ENCODE measurements around the gene MC3R. TPM values are rescaled to one million over a fixed set of nuclear protein-coding genes. Genes with fewer than 3 reads are reported as not detected.

MC3R gene
- total RNA-seq, 1 donor from 2014 or later = not detected

DNA sequence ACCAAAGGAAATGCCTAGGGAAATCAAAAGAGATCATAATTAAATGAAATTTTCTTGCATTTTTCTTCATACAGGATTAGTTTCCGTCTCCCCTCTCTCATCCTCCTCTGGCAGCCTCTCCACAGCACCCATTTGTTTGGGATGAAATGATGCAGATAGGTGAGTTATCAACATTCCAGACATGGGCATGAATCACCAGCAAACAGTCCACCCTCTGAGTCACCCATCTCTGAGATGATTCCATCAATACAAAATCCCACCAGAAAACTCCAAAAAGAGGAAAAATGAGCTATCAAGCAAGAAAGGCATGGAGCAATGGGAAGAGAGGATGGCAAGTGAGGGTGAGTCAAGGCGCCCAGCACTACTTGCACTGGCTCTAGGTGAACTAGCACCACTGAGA is 11.4 kb downstream of the MC3R start:
- TF ChIP-seq, protein P1, sequence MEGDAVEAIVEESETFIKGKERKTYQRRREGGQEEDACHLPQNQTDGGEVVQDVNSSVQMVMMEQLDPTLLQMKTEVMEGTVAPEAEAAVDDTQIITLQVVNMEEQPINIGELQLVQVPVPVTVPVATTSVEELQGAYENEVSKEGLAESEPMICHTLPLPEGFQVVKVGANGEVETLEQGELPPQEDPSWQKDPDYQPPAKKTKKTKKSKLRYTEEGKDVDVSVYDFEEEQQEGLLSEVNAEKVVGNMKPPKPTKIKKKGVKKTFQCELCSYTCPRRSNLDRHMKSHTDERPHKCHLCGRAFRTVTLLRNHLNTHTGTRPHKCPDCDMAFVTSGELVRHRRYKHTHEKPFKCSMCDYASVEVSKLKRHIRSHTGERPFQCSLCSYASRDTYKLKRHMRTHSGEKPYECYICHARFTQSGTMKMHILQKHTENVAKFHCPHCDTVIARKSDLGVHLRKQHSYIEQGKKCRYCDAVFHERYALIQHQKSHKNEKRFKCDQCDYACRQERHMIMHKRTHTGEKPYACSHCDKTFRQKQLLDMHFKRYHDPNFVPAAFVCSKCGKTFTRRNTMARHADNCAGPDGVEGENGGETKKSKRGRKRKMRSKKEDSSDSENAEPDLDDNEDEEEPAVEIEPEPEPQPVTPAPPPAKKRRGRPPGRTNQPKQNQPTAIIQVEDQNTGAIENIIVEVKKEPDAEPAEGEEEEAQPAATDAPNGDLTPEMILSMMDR (IDR thresholded peaks at IDR 0.05; ENCODE audit: insufficient read depth, low read depth, low read length) = no peak
- TF ChIP-seq EZH2 (IDR thresholded peaks at IDR 0.05; ENCODE audit: insufficient read depth, low read length) = no peak
- no peak overlapping the region for H3K4me2 ChIP-seq (ENCODE audit: low read length)
- no peaks in the 10 kb centered on the region for H3K79me2 ChIP-seq (ENCODE audit: insufficient read depth, low read length)
- FAIRE-seq (no peak), DNase-seq (ENCODE audit: low read depth) (no peak)
- no peaks in the 10 kb centered on the region for H3K4me1 ChIP-seq (ENCODE audit: insufficient read depth, low read length)
- Mint-ChIP-seq H3K27ac (ENCODE audit: unreplicated experiment) (no peak overlapping the region), H3K9me3 (ENCODE audit: unreplicated experiment) (peaks cover 5% of the 10 kb centered on the region), H3K36me3 (ENCODE audit: low read depth, unreplicated experiment) (no peaks in the 10 kb centered on the region), H3K4me3 (ENCODE audit: unreplicated experiment) (no peak overlapping the region), H3K27me3 (ENCODE audit: low read depth, unreplicated experiment) (no peaks in the 10 kb centered on the region), H3K4me1 (ENCODE audit: low read depth, unreplicated experiment) (no peaks in the 10 kb centered on the region)
- no peaks in the 10 kb centered on the region for H3K9me3 ChIP-seq (ENCODE audit: insufficient read depth, low read depth, low read length)
- no peaks in the 10 kb centered on the region for H3K36me3 ChIP-seq (ENCODE audit: insufficient read depth, low read length)
- H2AFZ ChIP-seq (ENCODE audit: low read depth, low read length) = no peak overlapping the region
- H3K4me3 ChIP-seq (ENCODE audit: insufficient read depth, low read depth, low read length) = no peak overlapping the region
- H4K20me1 ChIP-seq (ENCODE audit: insufficient read depth, low read length) = no peaks in the 10 kb centered on the region
- no peaks in the 10 kb centered on the region for H3K27me3 ChIP-seq (ENCODE audit: insufficient read depth, low read length)
- no peak overlapping the region for H3K9ac ChIP-seq (ENCODE audit: low read length)
- H3K27ac ChIP-seq (ENCODE audit: low read depth, low read length) = no peak overlapping the region

DNA sequence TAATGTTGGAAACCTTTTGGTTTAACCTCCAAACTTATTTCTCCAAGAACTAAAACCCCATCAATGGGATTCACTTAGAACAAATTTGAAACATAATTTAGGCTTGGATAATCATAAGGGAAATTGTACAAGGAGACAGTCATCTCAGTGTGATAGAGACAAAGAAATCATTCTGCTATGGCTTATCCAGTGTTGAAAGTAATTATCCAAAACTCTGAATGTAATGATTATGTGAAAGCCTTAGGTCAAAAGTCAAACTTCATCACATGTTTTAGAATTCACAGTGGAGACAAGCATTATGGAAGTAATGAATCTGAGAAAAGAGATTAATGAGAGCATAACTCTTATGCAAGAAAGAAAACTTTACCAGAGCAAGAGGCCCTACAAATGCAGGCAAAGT is 20.0 kb downstream of the MC3R start:
- Histone ChIP-seq H3K27ac (ENCODE audit: low read depth, low read length) (no peak overlapping the region), H3K9ac (ENCODE audit: low read length) (no peak overlapping the region), H4K20me1 (ENCODE audit: insufficient read depth, low read length) (no peaks in the 10 kb centered on the region), H3K4me3 (ENCODE audit: insufficient read depth, low read depth, low read length) (no peak overlapping the region), H2AFZ (ENCODE audit: low read depth, low read length) (no peak overlapping the region), H3K27me3 (ENCODE audit: insufficient read depth, low read length) (no peaks in the 10 kb centered on the region), H3K36me3 (ENCODE audit: insufficient read depth, low read length) (no peaks in the 10 kb centered on the region), H3K4me2 (ENCODE audit: low read length) (no peak overlapping the region), H3K9me3 (ENCODE audit: insufficient read depth, low read depth, low read length) (no peaks in the 10 kb centered on the region), H3K79me2 (ENCODE audit: insufficient read depth, low read length) (no peaks in the 10 kb centered on the region), H3K4me1 (ENCODE audit: insufficient read depth, low read length) (no peaks in the 10 kb centered on the region)
- Mint-ChIP-seq H3K27me3 (ENCODE audit: low read depth, unreplicated experiment) (no peaks in the 10 kb centered on the region), H3K27ac (ENCODE audit: unreplicated experiment) (no peak overlapping the region), H3K9me3 (ENCODE audit: unreplicated experiment) (peaks cover 5% of the 10 kb centered on the region), H3K4me1 (ENCODE audit: low read depth, unreplicated experiment) (no peaks in the 10 kb centered on the region), H3K4me3 (ENCODE audit: unreplicated experiment) (no peak overlapping the region), H3K36me3 (ENCODE audit: low read depth, unreplicated experiment) (no peaks in the 10 kb centered on the region)
- FAIRE-seq (no peak), DNase-seq (ENCODE audit: low read depth) (no peak)
- TF ChIP-seq, protein P1 (IDR thresholded peaks at IDR 0.05; ENCODE audit: insufficient read depth, low read depth, low read length) = no peak
- no peak for TF ChIP-seq EZH2 (IDR thresholded peaks at IDR 0.05; ENCODE audit: insufficient read depth, low read length)

GRCh38 chr20:56271974-56272373 is 23.4 kb downstream of the MC3R start:
- Histone ChIP-seq H3K9me3 (ENCODE audit: insufficient read depth, low read depth, low read length) (peaks cover 4% of the 10 kb centered on the region), H3K4me1 (ENCODE audit: insufficient read depth, low read length) (no peaks in the 10 kb centered on the region), H3K27me3 (ENCODE audit: insufficient read depth, low read length) (no peaks in the 10 kb centered on the region), H3K4me3 (ENCODE audit: insufficient read depth, low read depth, low read length) (no peak overlapping the region), H3K9ac (ENCODE audit: low read length) (no peak overlapping the region), H3K27ac (ENCODE audit: low read depth, low read length) (no peak overlapping the region), H3K4me2 (ENCODE audit: low read length) (no peak overlapping the region), H4K20me1 (ENCODE audit: insufficient read depth, low read length) (no peaks in the 10 kb centered on the region), H3K79me2 (ENCODE audit: insufficient read depth, low read length) (no peaks in the 10 kb centered on the region), H2AFZ (ENCODE audit: low read depth, low read length) (no peak overlapping the region), H3K36me3 (ENCODE audit: insufficient read depth, low read length) (no peaks in the 10 kb centered on the region)
- DNase-seq (ENCODE audit: low read depth) (no peak), FAIRE-seq (no peak)
- Mint-ChIP-seq H3K27ac (ENCODE audit: unreplicated experiment) (no peak overlapping the region), H3K4me1 (ENCODE audit: low read depth, unreplicated experiment) (no peaks in the 10 kb centered on the region), H3K36me3 (ENCODE audit: low read depth, unreplicated experiment) (no peaks in the 10 kb centered on the region), H3K4me3 (ENCODE audit: unreplicated experiment) (no peak overlapping the region), H3K27me3 (ENCODE audit: low read depth, unreplicated experiment) (no peaks in the 10 kb centered on the region), H3K9me3 (ENCODE audit: unreplicated experiment) (peaks cover 6% of the 10 kb centered on the region)
- TF ChIP-seq, protein P1 (IDR thresholded peaks at IDR 0.05; ENCODE audit: insufficient read depth, low read depth, low read length) = no peak
- TF ChIP-seq EZH2 (IDR thresholded peaks at IDR 0.05; ENCODE audit: insufficient read depth, low read length) = no peak
